ENCODE results near the gene NRF1. TPM values are rescaled to one million over a fixed set of nuclear protein-coding genes. Genes with fewer than 3 reads are reported as not detected.

NRF1 gene
- total and polyA plus RNA-seq, 2 of the 8 experiments (the other 6 are each of a cell fraction or from before 2014, with no cell fraction given) = 18.2 to 21.4 TPM

- TF ChIP-seq TAF1 (IDR thresholded peaks at IDR 0.05; ENCODE audit: low read depth, low read length) (0 out of 2 replicates have a peak, but pooled peaks have one; percentile 42), GABPA (IDR thresholded peaks at IDR 0.05; ENCODE audit: borderline replicate concordance, insufficient read depth, low read length) (no peak), RXRA (IDR thresholded peaks at IDR 0.05; ENCODE audit: insufficient read depth, low read depth, low read length) (no peak), CREB1 (IDR thresholded peaks at IDR 0.05) (no peak)
Measured at GRCh38 chr7:129779602-129780256, 168.2 kb downstream of the NRF1 start (continued).
